WI38 (cell line): Measurements from ENCODE around the gene TSSK3.

Experiments
- H3K4me3 ChIP-seq: 2 replicates; pipeline ENCODE4 v1.5.1; 2011; ENCODE audit warnings: low read depth, mild to moderate bottlenecking, control low read depth, low read length
- TF ChIP-seq, protein P1 (sequence below): IDR thresholded peaks from 2 replicates; pipeline ENCODE4 v1.5.1; 2012; ENCODE audit warnings: low read depth, mild to moderate bottlenecking, control low read depth, low read length

TSSK3 gene

DNA sequence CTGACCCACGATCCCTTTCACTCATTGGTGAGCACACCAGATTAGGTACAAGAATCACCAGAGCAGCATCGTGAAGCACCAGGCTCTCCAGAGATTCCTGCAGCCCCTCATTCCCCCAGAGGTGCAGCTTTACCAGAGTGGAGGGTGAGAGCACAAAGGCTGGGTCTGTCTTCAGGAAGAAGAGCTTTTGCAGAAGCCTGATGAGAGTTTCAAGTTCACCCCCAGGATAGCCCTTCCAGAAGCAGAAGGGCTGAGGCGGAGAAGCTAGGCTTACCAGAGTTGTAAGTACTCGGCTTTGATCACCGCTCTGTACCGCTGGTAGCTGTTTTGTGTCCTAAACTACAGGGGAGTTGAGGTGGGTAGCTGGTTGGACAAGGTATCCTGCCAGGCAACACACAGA, 3.1 kb downstream of the TSSK3 start:
- no peak overlapping the region for H3K4me3 ChIP-seq
- TF ChIP-seq, protein P1, sequence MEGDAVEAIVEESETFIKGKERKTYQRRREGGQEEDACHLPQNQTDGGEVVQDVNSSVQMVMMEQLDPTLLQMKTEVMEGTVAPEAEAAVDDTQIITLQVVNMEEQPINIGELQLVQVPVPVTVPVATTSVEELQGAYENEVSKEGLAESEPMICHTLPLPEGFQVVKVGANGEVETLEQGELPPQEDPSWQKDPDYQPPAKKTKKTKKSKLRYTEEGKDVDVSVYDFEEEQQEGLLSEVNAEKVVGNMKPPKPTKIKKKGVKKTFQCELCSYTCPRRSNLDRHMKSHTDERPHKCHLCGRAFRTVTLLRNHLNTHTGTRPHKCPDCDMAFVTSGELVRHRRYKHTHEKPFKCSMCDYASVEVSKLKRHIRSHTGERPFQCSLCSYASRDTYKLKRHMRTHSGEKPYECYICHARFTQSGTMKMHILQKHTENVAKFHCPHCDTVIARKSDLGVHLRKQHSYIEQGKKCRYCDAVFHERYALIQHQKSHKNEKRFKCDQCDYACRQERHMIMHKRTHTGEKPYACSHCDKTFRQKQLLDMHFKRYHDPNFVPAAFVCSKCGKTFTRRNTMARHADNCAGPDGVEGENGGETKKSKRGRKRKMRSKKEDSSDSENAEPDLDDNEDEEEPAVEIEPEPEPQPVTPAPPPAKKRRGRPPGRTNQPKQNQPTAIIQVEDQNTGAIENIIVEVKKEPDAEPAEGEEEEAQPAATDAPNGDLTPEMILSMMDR: no peak

DNA sequence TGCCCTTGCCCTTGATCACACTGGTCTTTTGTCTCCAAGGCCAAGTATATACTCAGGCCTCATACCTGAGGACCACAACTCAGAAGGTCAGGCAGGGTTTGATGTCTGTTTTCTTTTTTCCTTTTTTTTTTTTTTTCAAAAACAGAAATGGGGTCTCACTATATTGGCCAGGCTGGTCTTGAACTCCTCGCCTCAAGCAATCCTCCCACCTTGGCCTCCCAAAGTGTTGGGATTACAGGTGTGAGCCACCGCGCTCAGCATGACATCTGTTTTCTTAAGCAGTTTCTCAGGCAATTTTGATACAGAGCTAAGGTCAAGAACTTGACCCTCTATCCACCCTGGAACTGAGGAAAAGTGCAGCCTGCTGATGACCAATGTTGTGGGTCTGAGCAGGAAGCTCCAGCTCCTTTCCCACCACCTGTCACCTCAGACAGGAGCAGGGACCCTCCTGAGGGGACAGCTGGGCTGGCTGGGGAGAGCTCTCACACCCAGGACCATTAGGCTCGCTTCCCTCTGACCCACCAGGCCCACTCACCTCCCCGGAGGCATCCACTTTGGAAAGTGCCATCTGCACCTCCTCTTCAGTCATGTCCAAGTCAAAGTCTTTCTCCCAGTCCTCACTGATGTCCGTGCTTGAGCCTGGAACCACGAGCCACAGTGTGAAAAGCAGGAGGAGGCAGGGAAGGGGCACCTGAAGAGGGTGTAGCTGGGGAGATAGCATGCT, 5.7 kb downstream of the TSSK3 start:
- TF ChIP-seq, protein P1: no peak
- no peak overlapping the region for H3K4me3 ChIP-seq

GRCh38 chr1:32372149-32372756, 9.9 kb downstream of the TSSK3 start:
- TF ChIP-seq, protein P1: no peak
- H3K4me3 ChIP-seq: no peak overlapping the region

- H3K4me3 ChIP-seq: no peak overlapping the region
- TF ChIP-seq, protein P1: no peak
Observed at GRCh38 chr1:32373996-32374592, 11.8 kb downstream of the TSSK3 start.

- TF ChIP-seq, protein P1: no peak
- no peak overlapping the region for H3K4me3 ChIP-seq
Observed at GRCh38 chr1:32376199-32376598, 13.9 kb downstream of the TSSK3 start.

DNA sequence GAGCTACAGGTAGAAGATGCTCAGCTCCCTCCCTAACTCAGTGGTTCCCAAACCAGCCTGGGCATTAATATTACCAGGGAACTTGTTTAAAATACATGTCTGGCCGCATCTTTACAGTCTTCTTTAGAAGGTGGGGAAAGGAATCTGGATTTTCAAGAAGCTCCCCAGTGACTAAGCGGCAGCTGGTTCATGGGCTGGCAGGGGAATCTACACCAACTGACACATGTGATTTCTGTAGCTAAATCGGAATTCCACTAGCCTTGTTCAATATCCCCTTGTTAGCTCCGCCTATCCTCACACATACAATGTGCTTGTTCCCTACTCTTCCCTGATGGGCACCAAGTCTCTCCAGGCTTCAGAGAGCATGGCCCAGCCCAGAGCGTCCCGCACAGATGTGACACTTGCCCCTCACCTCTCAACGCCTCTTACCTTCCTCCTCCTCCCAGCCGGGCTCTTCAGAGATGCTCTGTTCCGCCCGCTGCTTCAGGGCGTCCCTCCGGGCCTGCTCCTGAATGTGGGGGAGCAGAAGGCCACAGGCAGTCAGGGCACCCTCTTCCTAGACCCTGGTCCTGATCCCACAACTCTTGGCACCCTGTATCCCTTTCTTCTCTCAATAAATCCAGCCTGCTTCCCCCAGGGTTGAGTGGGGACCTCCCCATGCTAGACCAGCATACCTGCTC, 15.3 kb downstream of the TSSK3 start:
- no peak overlapping the region for H3K4me3 ChIP-seq
- TF ChIP-seq, protein P1: no peak
